Activated CD4-positive, alpha-beta T cell treated with anti-CD3 and anti-CD28 coated beads for 36 hours (primary cell): ENCODE results near the gene PUSL1. TPM values are rescaled to one million over a fixed set of nuclear protein-coding genes. Genes with fewer than 3 reads are reported as not detected.

ENCODE experiments used
- ATAC-seq: fragments of 200-7000 bp; cut with Tn5 transposase; one replicate; pipeline ENCODE4 v1.10.0; 2021; ENCODE audit warnings: mild to moderate bottlenecking, moderate library complexity
- CTCF ChIA-PET: fragments of 350-600 bp; sonication (Branson Sonifier 250); formaldehyde crosslinking; loops from one replicate; lab custom pipeline; 2021; ENCODE audit warnings: antibody characterized with exemption; lab: Charles Lee
- POLR2A ChIA-PET: fragments of 350-600 bp; sonication (Branson Sonifier 250); formaldehyde crosslinking; loops from one replicate; lab custom pipeline; 2021; ENCODE audit warnings: antibody characterized with exemption, inconsistent platforms; lab: Charles Lee
- DNase-seq: peaks from one replicate; pipeline ENCODE4 v3.0.0-alpha.2; 2020
- H3K27ac Mint-ChIP-seq: one replicate; pipeline ENCODE4 v1.8.0; 2021; ENCODE audit warnings: mixed read lengths
- H3K27me3 Mint-ChIP-seq: one replicate; pipeline ENCODE4 v1.8.0; 2021; ENCODE audit warnings: mixed read lengths
- H3K36me3 Mint-ChIP-seq: one replicate; pipeline ENCODE4 v1.8.0; 2021; ENCODE audit warnings: low read depth, mixed read lengths
- H3K4me1 Mint-ChIP-seq: one replicate; pipeline ENCODE4 v1.8.0; 2021; ENCODE audit warnings: mixed read lengths
- H3K4me3 Mint-ChIP-seq: one replicate; pipeline ENCODE4 v1.8.0; 2021; ENCODE audit warnings: mild to moderate bottlenecking, moderate library complexity, mixed read lengths
- H3K9me3 Mint-ChIP-seq: one replicate; pipeline ENCODE4 v1.8.0; 2021; ENCODE audit warnings: low read depth, mixed read lengths
- intact Hi-C, 2 experiments: fragments of 100-400 bp; cut with DNase I in 1 of 2; cut with micrococcal nuclease in 1 of 2; formaldehyde crosslinking; loops; one replicate each; pipeline versions ENCODE4 v1.14.2 to v1.15.1; 2022 to 2024; cut with DNase I, micrococcal nuclease
- total RNA-seq, 2 experiments: library from RNA; stranded (reverse); gene quantifications; one replicate each; pipeline ENCODE4 v1.2.3, GENCODE V29; 2021

Gene PUSL1
- total RNA-seq, 2 experiments from 2014 or later = 13.7 to 18.0 TPM

DNA sequence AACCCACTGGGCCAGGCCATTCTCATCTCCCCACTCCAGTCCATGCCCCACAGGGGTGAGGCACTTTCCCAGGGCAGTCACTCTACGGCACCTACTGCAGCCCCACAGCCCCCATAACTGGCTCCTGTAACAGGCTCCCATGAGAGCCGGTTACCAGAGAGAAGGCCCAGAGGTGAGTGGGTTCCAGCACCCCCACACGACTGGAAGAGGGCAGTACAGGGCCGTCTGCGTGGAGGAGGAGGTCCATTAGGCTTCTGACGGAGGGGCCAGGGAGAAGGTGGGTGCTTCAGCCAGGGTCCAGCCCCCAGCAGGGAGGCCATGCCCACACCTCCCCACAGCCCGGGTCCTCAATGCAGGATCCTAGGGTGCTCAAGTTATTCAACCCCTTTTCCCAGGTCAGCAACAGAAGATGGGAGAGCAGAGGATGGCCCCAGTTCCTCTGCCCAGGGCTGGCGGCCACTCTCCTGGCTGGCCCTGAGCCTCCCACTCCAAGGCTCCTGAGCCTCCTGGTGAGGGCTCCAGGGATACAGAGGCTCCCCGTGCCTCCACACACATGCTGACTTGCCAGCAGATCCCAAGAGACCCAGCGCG, 2.2 kb upstream of the PUSL1 start:
- no peaks in the 10 kb centered on the region for H3K9me3 Mint-ChIP-seq
- DNase-seq (peak; percentile 48), ATAC-seq (no peak)
- no peaks in the 10 kb centered on the region for H3K36me3 Mint-ChIP-seq
- peak overlapping the region; percentile 80 for H3K4me3 Mint-ChIP-seq
- ChIA-PET CTCF (interaction anchor here (1.1 kb wide), 1 partner anchor 304 kb away, joined by 3 read pairs; no protein-coding TSS in a partner anchor), POLR2A (no interaction called here)
- H3K4me1 Mint-ChIP-seq = peaks cover 23% of the 10 kb centered on the region
- H3K27ac Mint-ChIP-seq = peak overlapping the region; percentile 65
- no peaks in the 10 kb centered on the region for H3K27me3 Mint-ChIP-seq
- intact Hi-C loops = loop anchor here (5.0 to 10.0 kb wide), 3 partner anchors 34 to 1271 kb away; partner anchors contain the start of gene UBE2J2 (in 1 of the 2)

DNA sequence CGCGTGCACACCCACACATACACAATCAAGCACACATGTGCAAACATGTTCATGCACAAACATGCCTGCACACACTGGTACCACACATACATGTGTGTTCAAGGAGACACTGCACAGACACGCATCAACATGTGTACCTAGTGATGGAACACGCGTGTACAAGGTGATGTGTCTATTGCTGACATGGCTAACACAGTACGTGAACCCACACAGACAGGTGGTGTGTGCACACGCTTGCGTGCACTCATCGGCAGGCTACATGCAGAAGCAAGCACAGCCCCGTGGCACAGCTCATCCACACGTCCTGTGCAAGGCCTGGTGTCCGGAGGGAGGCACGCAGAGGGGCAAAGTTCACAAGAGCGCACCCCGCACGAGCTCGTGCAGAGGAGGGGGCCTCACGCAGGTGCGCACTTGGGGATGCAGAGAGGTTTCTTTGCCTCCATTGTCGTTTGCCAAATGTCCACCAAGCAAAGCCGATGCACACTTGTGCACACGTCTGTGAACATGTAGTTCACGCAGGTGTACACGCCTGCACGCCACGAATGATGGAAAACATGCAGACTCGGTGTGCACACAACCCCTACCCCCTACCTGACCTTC, 1.6 kb upstream of the PUSL1 start:
- ATAC-seq = no peak

DNA sequence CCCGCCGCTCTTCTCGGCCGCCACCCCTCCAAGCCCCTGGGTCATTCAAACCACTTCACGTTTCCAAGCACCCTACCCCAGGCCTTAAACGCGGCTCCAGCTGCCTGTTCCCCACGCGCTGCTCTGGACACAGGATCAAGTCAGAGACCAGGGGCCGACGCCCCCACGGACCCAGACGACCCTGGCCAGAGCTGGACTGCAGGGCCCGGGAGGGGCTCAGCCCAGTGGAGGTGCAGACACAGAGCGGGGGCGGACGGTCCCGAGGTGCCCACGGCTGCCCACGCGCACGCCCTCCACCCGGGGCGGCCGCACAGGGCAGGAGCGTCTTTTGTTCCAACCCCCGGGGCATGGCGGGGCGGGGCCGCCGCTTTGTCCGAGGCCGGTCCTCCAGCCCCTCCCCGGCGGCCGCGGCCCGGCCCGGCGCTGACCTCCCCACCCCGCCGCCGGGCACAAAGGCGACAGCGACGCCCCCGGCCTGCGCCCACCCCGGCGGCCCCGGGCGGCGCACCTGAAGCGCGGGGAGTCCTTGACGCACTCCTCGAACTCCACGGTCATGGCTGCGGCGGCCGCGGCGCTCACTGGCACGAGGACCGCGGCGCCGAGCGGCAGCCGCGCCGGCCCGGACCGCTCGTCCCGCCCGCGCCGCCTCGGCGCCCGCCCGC, 1.0 kb upstream of the PUSL1 start:
- ATAC-seq (no peak), DNase-seq (peak; percentile 32)
- Mint-ChIP-seq H3K36me3 (no peaks in the 10 kb centered on the region), H3K27ac (peak overlapping the region; percentile 63), H3K4me1 (peaks cover 23% of the 10 kb centered on the region), H3K4me3 (peak overlapping the region; percentile 80), H3K9me3 (no peaks in the 10 kb centered on the region), H3K27me3 (no peaks in the 10 kb centered on the region)
- intact Hi-C loops = loop anchor here (5.0 to 10.0 kb wide), 3 partner anchors 35 to 1270 kb away; partner anchors contain the start of gene UBE2J2 (in 1 of the 2)
- ChIA-PET POLR2A (no interaction called here), CTCF (interaction anchor here (0.5 kb wide), 1 partner anchor 244 kb away, joined by 4 read pairs; no protein-coding TSS in a partner anchor)

More for the DNA sequence above, 1.6 kb upstream of the PUSL1 start:
- Mint-ChIP-seq H3K27ac (peak overlapping the region; percentile 63), H3K4me3 (peak overlapping the region; percentile 80), H3K27me3 (no peaks in the 10 kb centered on the region), H3K9me3 (no peaks in the 10 kb centered on the region), H3K36me3 (no peaks in the 10 kb centered on the region), H3K4me1 (peaks cover 23% of the 10 kb centered on the region)
- DNase-seq = no peak
- CTCF ChIA-PET = interaction anchor here (0.5 kb wide), 1 partner anchor 244 kb away, joined by 4 read pairs; no protein-coding TSS in a partner anchor
- intact Hi-C loops = loop anchor here (5.0 to 10.0 kb wide), 3 partner anchors 34 to 1271 kb away; partner anchors contain the start of gene UBE2J2 (in 1 of the 2)
- POLR2A ChIA-PET = no interaction called here

DNA sequence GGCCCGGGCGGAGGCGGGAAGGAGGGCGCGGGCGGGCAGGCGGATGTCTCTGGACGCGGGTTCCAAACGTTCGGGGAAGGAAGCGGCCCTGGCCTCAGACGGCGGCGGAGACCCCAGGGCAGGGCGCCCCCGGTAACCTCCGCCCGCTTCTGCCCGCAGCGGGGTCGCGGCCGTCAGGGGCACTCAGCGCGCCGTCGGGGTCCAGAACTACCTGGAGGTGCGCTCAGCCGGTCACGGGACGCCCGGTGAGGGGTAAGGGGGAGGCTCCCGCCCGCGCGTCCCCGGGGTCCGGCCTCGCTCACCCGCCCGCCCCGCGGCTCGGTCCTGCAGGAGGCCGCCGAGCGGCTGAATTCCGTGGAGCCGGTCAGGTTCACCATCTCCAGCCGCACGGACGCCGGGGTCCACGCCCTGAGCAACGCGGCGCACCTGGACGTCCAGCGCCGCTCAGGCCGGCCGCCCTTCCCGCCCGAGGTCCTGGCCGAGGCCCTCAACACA, 406 bp downstream of the PUSL1 start:
- peak overlapping the region; percentile 65 for H3K27ac Mint-ChIP-seq

DNA sequence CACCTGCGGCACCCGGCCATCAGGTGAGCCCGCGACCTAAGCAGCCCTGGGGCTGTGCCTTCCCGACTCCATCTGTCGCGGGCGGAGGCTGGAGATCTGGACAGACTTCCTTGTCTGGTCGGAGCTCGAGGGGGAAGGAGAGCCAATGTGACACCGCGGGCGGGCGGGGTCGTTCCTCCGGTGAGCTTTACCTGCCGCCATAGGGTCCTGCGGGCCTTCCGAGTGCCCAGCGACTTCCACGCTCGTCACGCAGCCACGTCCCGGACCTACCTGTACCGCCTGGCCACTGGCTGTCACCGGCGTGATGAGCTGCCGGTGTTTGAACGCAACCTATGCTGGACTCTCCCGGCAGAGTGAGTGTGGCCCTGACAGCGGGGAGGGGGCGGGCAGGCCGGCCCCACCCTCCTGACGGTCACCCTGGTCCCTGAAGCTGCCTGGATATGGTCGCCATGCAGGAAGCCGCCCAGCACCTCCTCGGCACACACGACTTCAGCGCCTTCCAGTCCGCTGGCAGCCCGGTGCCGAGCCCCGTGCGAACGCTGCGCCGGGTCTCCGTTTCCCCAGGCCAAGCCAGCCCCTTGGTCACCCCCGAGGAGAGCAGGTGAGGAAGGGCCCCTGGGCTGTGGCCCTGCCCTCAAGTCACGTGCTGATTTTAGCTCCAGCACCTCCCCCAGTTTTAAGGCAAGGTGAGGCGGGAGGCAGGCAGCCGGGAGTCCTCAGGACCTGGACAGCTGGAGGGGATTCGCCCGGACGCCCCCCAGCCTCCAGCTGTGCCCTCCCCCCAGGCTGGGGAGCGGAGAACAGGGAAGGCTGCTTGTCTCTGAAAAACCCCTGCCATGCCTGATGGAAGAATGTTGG, 1.1 kb downstream of the PUSL1 start:
- peak overlapping the region; percentile 76 for H3K4me3 Mint-ChIP-seq
- no peak for ATAC-seq
- peaks cover 8% of the 10 kb centered on the region for H3K36me3 Mint-ChIP-seq
- H3K27ac Mint-ChIP-seq = peak overlapping the region; percentile 31
- POLR2A ChIA-PET = interaction anchor here (0.5 kb wide), 1 partner anchor 14 kb away, joined by 3 read pairs; no protein-coding TSS in a partner anchor
- no peaks in the 10 kb centered on the region for H3K27me3 Mint-ChIP-seq
- H3K4me1 Mint-ChIP-seq = peaks cover 23% of the 10 kb centered on the region
- intact Hi-C loops = loop anchor here (2.0 to 10.0 kb wide), 4 partner anchors 37 to 1268 kb away; partner anchors contain the start of genes AURKAIP1 (in 1 of the 2) and UBE2J2 (in 1 of the 2)
- no peaks in the 10 kb centered on the region for H3K9me3 Mint-ChIP-seq
- peak; percentile 36 for DNase-seq
- CTCF ChIA-PET = interaction anchor here (0.6 to 0.9 kb wide), 5 partner anchors 16 to 527 kb away, joined by 3 to 4 read pairs (median 3); no protein-coding TSS in a partner anchor

More for the DNA sequence above, 406 bp downstream of the PUSL1 start:
- intact Hi-C loops = loop anchor here (1.0 to 10.0 kb wide), 22 partner anchors 15 to 1268 kb away; partner anchors contain the start of genes AURKAIP1 (in 2 of the 2), MRPL20 (in 2 of the 2), UBE2J2 (in 2 of the 2) and ATAD3A (in 1 of the 2)
- ChIA-PET CTCF (no interaction called here), POLR2A (interaction anchor here (0.5 kb wide), 1 partner anchor 15 kb away, joined by 3 read pairs; no protein-coding TSS in a partner anchor)
- no peaks in the 10 kb centered on the region for H3K9me3 Mint-ChIP-seq
- peak; percentile 33 for DNase-seq
- ATAC-seq = no peak
- H3K4me3 Mint-ChIP-seq = peak overlapping the region; percentile 76
- H3K36me3 Mint-ChIP-seq = peaks cover 7% of the 10 kb centered on the region
- peaks cover 23% of the 10 kb centered on the region for H3K4me1 Mint-ChIP-seq
- no peaks in the 10 kb centered on the region for H3K27me3 Mint-ChIP-seq

DNA sequence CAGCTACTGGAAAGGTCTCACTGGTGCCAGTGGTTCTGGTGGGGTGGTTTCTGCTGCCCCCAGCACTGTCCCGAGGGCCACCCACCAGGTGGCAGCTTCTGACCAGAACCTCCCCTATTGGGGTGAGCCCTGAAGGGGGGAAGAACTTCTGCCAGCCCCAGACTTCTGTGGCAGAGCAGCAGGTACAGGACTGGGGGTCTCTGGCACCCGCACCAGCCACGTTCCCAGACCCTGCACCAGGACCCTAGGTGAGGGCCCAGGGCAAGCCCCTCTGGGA, 1.6 kb downstream of the PUSL1 start:
- Mint-ChIP-seq H3K9me3 (no peaks in the 10 kb centered on the region), H3K4me3 (peak overlapping the region; percentile 76), H3K36me3 (peaks cover 8% of the 10 kb centered on the region), H3K27ac (no peak overlapping the region), H3K27me3 (no peaks in the 10 kb centered on the region), H3K4me1 (peaks cover 22% of the 10 kb centered on the region)
- POLR2A ChIA-PET = no interaction called here
- ATAC-seq = no peak
- no peak for DNase-seq
- CTCF ChIA-PET = interaction anchor here (0.7 to 0.9 kb wide), 4 partner anchors 15 to 527 kb away, joined by 3 to 4 read pairs (median 4); no protein-coding TSS in a partner anchor
- intact Hi-C loops = no loop called here

DNA sequence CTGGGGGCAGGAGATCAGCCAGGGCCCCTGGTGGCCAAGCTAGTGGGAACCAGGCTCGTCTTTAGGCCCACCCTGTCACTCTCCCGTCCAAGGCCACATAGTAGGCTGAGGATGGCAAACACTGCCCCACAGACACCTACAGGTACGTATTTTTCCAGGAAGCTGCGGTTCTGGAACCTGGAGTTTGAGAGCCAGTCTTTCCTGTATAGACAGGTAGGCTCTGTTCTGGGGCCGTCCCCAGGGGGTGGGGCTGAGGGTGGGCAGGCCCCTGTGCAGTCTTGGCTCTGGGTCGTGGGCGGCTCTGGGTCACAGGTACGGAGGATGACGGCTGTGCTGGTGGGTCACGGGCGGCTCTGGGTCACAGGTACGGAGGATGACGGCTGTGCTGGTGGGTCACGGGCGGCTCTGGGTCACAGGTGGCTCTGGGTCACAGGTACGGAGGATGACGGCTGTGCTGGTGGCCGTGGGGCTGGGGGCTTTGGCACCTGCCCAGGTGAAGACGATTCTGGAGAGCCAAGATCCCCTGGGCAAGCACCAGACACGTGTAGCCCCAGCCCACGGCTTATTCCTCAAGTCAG, 2.2 kb downstream of the PUSL1 start:
- Mint-ChIP-seq H3K27me3 (no peaks in the 10 kb centered on the region), H3K27ac (no peak overlapping the region), H3K4me3 (no peak overlapping the region), H3K4me1 (peaks cover 17% of the 10 kb centered on the region), H3K36me3 (peaks cover 8% of the 10 kb centered on the region), H3K9me3 (no peaks in the 10 kb centered on the region)
- ATAC-seq = no peak
- intact Hi-C loops = no loop called here
- CTCF ChIA-PET = interaction anchor here (0.7 kb wide), 2 partner anchors 73 to 526 kb away, joined by 3 read pairs; no protein-coding TSS in a partner anchor
- POLR2A ChIA-PET = no interaction called here
- no peak for DNase-seq

DNA sequence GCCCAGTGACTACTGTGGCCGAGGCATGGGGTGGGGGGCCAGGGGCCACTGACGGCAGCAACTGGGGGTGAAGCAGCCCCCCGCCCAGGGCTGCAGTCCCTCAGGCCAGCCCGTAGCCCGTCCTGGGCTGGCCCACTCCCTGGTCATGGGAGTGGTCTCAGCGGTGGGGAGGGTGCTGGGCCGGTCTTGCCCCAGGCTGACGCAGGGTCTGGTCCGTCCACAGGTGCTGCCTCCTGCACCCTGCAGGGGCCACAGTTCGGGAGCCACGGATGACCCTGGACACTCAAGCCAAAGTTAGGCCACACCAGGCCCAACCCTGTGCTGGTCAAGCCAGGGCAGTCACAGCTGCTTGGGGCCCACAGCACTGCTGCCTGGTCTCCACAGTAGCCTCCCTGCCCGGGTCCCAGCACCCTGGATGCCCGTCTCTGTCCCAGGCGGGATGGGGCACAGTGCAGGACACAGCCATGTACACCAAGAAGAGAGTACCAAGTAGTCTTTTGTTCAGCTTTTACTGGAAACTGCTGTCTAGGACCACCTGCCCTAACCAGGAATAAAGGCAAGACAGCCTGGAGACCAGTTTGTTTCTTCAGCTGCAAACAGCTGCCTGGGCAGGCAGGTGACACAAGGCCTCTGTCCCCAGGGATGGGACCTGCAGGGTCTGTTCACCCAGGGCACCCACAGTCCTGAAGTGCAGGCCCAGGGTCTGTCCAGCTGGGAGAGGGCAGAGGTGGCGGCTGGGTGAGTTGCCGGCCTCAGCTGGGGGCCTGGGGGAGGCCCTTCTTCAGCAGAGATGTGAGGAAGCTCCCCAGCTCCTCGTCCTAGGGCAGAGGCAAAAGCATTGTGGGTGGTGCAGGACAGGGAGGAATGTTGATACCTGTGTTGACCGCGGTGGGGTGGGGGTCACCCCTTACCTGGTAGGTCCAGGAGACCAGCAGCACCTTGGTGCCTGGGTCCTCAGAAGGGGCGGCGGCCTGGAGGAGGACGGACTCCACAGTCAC, 3.0 kb downstream of the PUSL1 start:
- ATAC-seq = no peak
- no peak overlapping the region for H3K4me3 Mint-ChIP-seq
- no peak overlapping the region for H3K27ac Mint-ChIP-seq
- H3K4me1 Mint-ChIP-seq = peaks cover 10% of the 10 kb centered on the region
- no peaks in the 10 kb centered on the region for H3K27me3 Mint-ChIP-seq
- intact Hi-C loops = no loop called here
- peaks cover 11% of the 10 kb centered on the region for H3K36me3 Mint-ChIP-seq
- no peaks in the 10 kb centered on the region for H3K9me3 Mint-ChIP-seq
- POLR2A ChIA-PET = no interaction called here
- no peak for DNase-seq
- CTCF ChIA-PET = interaction anchor here (0.5 to 0.9 kb wide), 2 partner anchors 63 to 88 kb away, joined by 3 to 4 read pairs; partner anchors contain the start of genes AURKAIP1 and CCNL2

DNA sequence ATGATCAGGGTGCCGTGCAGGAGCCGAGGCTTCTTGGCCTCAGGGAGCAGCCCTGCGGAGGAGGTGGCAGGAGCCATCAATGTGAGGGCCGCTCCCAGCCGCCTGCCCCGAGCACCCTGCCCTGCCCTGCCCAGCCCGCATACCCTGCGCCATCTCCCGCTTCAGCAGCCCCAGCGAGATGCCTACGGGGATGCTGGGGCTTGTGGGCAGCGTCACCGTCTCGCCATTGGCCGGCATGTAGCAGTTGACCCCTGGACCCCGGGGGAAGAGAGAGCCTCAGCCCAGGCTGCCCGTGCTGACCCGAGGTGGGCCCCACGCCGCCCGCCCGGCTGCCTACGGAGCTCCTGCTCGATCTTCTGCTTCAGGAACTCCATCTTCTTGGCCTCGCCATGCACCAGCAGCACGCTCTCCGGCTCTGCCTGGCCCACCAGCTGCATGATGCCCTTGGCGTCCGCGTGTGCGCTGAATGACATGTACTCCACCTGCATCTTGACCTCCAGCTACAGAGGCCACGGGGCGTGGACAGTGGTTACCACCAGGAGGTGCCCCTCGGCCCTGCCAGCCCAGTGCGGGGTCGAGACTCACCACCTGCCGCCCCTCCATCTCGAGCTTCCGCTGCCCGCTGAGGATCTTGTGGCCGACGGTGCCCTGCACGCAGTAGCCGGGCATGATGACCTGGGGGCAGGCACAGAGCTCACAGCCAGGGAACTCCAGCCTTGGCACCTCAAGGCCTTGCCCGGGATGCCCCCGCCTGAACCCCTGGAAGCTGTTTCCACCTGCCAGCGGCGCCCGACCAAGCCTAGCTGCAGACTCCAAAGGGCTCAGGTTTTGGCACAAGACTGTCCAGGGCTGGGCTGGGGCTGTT, 4.3 kb downstream of the PUSL1 start:
- H3K4me1 Mint-ChIP-seq = peaks cover 2% of the 10 kb centered on the region
- intact Hi-C loops = no loop called here
- H3K27ac Mint-ChIP-seq = no peak overlapping the region
- no peak overlapping the region for H3K4me3 Mint-ChIP-seq
- no peaks in the 10 kb centered on the region for H3K9me3 Mint-ChIP-seq
- ChIA-PET POLR2A (no interaction called here), CTCF (no interaction called here)
- DNase-seq (no peak), ATAC-seq (no peak)
- H3K36me3 Mint-ChIP-seq = peaks cover 16% of the 10 kb centered on the region
- H3K27me3 Mint-ChIP-seq = no peaks in the 10 kb centered on the region
